ENCODE results near the gene OR6P1.

DNA sequence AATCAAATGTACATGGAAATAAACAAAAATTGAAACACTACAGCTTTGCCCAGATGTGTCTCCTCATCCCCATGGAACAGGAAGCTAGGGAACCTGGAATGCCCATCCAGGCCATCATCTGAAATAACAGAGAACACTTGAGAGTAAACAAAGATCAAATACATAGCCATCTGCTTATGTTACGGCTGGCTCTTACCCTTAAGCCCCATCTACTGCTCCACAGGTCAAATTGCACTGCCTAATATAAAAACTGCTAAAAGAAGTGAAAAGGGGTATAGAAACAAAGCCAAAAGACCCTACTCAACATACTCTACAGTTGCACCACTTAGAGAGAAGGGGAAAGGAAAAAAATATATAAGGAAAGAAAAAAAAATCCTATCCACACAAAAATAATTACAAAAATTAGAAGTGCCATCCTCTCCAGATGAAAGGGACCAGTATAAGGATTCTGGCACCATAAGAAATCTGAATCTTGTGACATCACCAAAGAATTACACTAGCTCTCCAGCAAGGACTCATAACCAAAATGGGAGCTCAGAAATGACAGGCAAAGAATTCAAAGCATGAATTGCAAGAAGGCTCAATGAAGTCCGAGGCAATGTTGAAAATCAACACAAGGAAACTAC lies 43.1 kb downstream of the OR6P1 start:
- TF ChIP-seq POLR2AphosphoS5 (IDR thresholded peaks at IDR 0.05; ENCODE audit: low read depth, low read length) (no peak), TAF1 (IDR thresholded peaks at IDR 0.05; ENCODE audit: borderline replicate concordance, low read depth, low read length) (no peak)
